ENCODE results near the gene CDK2.

Gene CDK2

DNA sequence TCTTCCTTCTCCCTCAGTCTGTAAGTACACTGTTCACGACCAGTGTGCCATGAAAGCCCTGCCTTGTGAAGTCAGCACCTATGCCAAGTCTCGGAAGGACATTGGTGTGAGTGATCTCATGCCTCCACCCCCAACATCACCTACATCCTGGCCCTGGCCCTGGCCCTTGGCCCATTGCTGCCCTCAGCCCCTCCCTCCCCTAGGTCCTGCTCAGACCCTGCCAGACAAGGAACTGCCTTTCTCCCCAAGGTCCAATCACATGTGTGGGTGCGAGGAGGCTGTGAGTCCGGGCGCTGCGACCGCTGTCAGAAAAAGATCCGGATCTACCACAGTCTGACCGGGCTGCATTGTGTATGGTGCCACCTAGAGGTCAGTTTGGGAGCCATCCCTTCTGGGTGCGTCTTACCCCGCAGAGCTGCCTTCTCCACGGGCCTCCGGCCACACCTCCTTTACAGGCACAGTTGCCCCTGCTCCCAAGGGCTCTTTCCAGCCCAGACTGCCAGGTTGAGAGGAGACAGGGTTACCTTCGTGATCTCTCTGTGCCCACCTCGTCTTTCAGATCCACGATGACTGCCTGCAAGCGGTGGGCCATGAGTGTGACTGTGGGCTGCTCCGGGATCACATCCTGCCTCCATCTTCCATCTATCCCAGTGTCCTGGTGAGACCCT, 26.4 kb upstream of the CDK2 start:
- TF ChIP-seq, protein P1, sequence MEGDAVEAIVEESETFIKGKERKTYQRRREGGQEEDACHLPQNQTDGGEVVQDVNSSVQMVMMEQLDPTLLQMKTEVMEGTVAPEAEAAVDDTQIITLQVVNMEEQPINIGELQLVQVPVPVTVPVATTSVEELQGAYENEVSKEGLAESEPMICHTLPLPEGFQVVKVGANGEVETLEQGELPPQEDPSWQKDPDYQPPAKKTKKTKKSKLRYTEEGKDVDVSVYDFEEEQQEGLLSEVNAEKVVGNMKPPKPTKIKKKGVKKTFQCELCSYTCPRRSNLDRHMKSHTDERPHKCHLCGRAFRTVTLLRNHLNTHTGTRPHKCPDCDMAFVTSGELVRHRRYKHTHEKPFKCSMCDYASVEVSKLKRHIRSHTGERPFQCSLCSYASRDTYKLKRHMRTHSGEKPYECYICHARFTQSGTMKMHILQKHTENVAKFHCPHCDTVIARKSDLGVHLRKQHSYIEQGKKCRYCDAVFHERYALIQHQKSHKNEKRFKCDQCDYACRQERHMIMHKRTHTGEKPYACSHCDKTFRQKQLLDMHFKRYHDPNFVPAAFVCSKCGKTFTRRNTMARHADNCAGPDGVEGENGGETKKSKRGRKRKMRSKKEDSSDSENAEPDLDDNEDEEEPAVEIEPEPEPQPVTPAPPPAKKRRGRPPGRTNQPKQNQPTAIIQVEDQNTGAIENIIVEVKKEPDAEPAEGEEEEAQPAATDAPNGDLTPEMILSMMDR (IDR thresholded peaks at IDR 0.05; ENCODE audit: low read depth, low read length, missing control alignments), result peak; percentile 94
- no peak overlapping the region for H3K4me3 ChIP-seq (replicated peaks; ENCODE audit: low read depth, low read length)
- DNase-seq (ENCODE audit: extremely low read depth, low read depth), result no peak

DNA sequence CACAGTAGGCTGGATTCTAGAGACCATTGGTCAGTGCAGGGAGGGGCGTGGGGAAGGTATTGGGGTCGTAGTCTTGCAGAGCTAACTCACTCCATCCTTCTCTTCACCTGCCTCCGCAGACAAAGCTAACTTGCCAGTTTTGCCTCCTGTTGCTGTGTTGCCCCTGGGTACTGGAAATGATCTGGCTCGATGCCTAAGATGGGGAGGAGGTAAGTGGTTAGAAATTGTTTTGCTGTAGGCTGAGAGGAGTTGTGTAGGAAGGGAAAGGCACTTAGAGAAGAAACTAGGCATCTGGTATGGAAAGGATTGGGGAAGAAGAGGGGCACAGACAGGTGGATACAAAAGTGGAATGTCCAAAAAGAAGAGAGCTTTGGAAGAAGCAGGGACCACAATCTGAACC, 24.6 kb upstream of the CDK2 start:
- no peak overlapping the region for H3K4me3 ChIP-seq (replicated peaks; ENCODE audit: low read depth, low read length)
- TF ChIP-seq, protein P1 (IDR thresholded peaks at IDR 0.05; ENCODE audit: low read depth, low read length, missing control alignments), result no peak
- no peak for DNase-seq (ENCODE audit: extremely low read depth, low read depth)

DNA sequence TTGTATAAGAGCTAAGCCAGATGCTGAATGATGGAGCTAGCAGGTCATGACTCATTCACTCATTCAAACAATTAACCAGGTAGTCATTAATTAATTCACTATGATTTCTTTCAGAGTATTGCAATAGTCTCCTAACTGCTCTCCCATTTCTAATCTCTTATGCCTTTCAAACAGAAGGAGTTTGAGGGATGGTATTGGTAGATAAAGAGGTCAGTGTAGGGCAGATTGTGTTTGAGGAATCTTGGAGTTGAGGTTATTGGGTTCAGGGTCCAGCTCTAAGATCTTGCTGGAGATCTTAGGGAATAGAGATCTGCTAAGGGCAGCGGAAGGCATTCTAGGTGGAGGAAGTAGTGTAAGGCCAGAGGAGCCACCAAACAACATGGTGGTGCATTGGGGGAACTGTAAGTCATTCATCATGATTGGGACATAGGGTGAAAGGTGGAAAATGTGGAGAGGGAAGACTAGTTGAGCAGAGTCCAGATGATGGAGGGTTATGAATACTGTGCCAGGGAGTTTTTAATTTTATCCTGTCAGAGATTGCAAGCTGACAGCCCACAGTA, 24.0 kb upstream of the CDK2 start:
- TF ChIP-seq, protein P1 (IDR thresholded peaks at IDR 0.05; ENCODE audit: low read depth, low read length, missing control alignments), result no peak
- DNase-seq (ENCODE audit: extremely low read depth, low read depth), result no peak
- no peak overlapping the region for H3K4me3 ChIP-seq (replicated peaks; ENCODE audit: low read depth, low read length)

DNA sequence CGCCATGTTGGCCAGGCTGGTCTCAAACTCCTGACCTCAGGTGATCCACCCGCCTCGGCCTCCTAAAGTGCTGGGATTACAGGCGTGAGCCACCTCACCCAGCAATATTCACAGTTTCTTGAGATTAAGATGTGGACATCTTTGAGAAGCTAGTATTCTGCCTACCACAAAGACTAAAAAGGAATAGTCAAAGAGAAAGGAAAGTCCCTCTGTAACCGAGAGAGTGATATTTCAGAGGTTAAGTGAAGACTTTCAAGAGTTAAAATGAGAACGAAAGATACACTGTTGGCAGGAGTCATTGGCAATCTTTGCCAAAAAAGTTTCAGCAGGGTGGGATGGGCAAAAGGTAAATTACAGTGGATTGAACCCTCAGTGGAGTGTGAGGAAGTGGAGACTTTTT, 20.1 kb upstream of the CDK2 start:
- no peak overlapping the region for H3K4me3 ChIP-seq (replicated peaks; ENCODE audit: low read depth, low read length)
- DNase-seq (ENCODE audit: extremely low read depth, low read depth), result no peak
- TF ChIP-seq, protein P1 (IDR thresholded peaks at IDR 0.05; ENCODE audit: low read depth, low read length, missing control alignments), result no peak

DNA sequence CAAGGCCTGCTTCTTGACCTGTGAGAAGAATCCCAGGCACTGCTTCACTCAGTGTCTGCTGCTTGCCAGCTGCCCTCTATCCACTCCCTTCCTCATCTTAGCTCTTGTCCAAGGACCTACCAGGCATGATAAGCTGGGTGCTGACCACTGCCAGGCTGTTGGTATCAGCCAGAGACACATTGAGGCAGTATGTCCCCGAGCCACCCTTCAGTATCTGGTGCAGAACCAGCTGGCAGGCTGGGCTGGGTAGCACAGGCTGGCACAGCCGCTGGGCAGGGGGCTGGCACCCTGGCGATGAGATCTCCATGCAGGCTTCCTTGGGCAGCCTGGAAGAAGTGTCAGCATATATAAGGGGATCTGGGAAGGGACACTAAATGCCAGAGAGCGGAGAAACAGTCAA, 11.3 kb upstream of the CDK2 start:
- TF ChIP-seq, protein P1 (IDR thresholded peaks at IDR 0.05; ENCODE audit: low read depth, low read length, missing control alignments), result no peak
- no peak overlapping the region for H3K4me3 ChIP-seq (replicated peaks; ENCODE audit: low read depth, low read length)
- no peak for DNase-seq (ENCODE audit: extremely low read depth, low read depth)

DNA sequence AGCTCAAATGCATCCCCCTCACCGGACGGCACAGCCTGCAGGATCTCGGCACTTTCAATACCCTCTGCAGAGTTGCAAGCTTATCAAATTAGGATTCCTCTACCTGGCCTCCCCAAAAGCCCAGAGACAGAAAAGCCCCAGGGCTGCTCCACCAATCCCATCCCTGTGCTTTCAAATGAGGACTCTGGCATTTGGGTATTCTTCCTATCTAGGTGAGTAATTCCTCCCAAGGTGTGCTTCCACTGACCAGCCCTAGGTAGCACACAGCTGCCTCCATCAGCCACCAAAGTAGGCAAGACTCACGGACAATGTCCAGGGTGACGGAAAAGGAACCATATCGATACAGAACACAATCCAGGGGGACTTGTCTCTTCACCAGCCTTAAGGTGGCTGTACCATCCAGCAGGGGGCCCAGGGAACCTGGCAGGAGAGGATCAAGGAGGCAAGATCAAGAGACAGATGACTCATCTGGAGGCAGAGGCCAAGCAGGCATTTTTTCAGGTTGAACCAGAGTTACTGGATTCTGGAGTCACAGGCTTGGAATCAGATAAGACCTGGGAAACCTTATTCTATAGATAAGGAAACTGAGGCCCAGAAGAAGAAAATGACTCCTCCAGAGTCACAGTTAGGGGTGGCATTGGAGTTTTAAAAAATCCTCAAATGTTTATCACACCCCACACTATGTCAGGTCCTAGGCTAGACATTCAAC, 10.7 kb upstream of the CDK2 start:
- no peak overlapping the region for H3K4me3 ChIP-seq (replicated peaks; ENCODE audit: low read depth, low read length)
- TF ChIP-seq, protein P1 (IDR thresholded peaks at IDR 0.05; ENCODE audit: low read depth, low read length, missing control alignments), result peak; percentile 54
- DNase-seq (ENCODE audit: extremely low read depth, low read depth), result no peak
